ENCODE data around the gene ZNF496. TPM values are rescaled to one million over a fixed set of nuclear protein-coding genes. Genes with fewer than 3 reads are reported as not detected.

The ZNF496 gene
- total and polyA plus RNA-seq, 8 donors: 5.8 to 25.8 (median 11.9) TPM

GRCh38 chr1:247301176-247301540 lies 30.5 kb downstream of the ZNF496 start:
- TF ChIP-seq CTCF (IDR thresholded peaks at IDR 0.05): no peak
- no peak for TF ChIP-seq POLR2AphosphoS5 (IDR thresholded peaks at IDR 0.05)
- TF ChIP-seq EP300 (IDR thresholded peaks at IDR 0.05): no peak
- TF ChIP-seq POLR2A (IDR thresholded peaks at IDR 0.05): no peak
- H3K36me3 ChIP-seq: peaks cover 18 to 76% (median 71%) of the 10 kb centered on the region in 4 donors
- H3K4me1 ChIP-seq: no peaks in the 10 kb centered on the region
- 87 to 97% (median 97%) methylated on average over 17 of the region's 17 CpGs for WGBS, 5 donors
- no peak overlapping the region for H3K4me3 ChIP-seq
- intact Hi-C loops (cut with DNase I; ENCODE audit: low total_unique reads): no loop called here
- H3K27me3 ChIP-seq: no peaks in the 10 kb centered on the region
- no peaks in the 10 kb centered on the region for H3K9me3 ChIP-seq
- no peak for DNase-seq
- no peak overlapping the region for H3K27ac ChIP-seq

GRCh38 chr1:247300491-247301175 lies 31.0 kb downstream of the ZNF496 start:
- Histone ChIP-seq H3K9me3 (no peaks in the 10 kb centered on the region), H3K4me3 (no peak overlapping the region), H3K27ac (no peak overlapping the region), H3K4me1 (no peaks in the 10 kb centered on the region), H3K36me3 (peaks cover 18 to 71% (median 67%) of the 10 kb centered on the region in 4 donors), H3K27me3 (no peaks in the 10 kb centered on the region)
- TF ChIP-seq POLR2AphosphoS5 (IDR thresholded peaks at IDR 0.05) (no peak), EP300 (IDR thresholded peaks at IDR 0.05) (no peak), POLR2A (IDR thresholded peaks at IDR 0.05) (no peak), CTCF (IDR thresholded peaks at IDR 0.05) (no peak)
- WGBS, 5 donors: 97 to 98% (median 98%) methylated on average over 41 to 47 of the region's 47 CpGs
- intact Hi-C loops (cut with DNase I; ENCODE audit: low total_unique reads): no loop called here
- DNase-seq: no peak

GRCh38 chr1:247299723-247300381 lies 31.8 kb downstream of the ZNF496 start:
- H3K27ac ChIP-seq: no peak overlapping the region
- peaks cover 18 to 63% (median 59%) of the 10 kb centered on the region in 4 donors for H3K36me3 ChIP-seq
- WGBS, 5 donors: 88 to 95% (median 92%) methylated on average over 10 to 12 of the region's 12 CpGs
- intact Hi-C loops (cut with DNase I; ENCODE audit: low total_unique reads): no loop called here
- no peaks in the 10 kb centered on the region for H3K9me3 ChIP-seq
- DNase-seq: no peak
- H3K4me1 ChIP-seq: no peaks in the 10 kb centered on the region
- TF ChIP-seq EP300 (IDR thresholded peaks at IDR 0.05) (no peak), POLR2AphosphoS5 (IDR thresholded peaks at IDR 0.05) (no peak), POLR2A (IDR thresholded peaks at IDR 0.05) (no peak), CTCF (IDR thresholded peaks at IDR 0.05) (no peak)
- no peaks in the 10 kb centered on the region for H3K27me3 ChIP-seq
- no peak overlapping the region for H3K4me3 ChIP-seq

GRCh38 chr1:247298701-247299100 lies 33.0 kb downstream of the ZNF496 start:
- no peaks in the 10 kb centered on the region for H3K4me1 ChIP-seq
- intact Hi-C loops (cut with DNase I; ENCODE audit: low total_unique reads): no loop called here
- no peak for DNase-seq
- 77 to 82% (median 81%) methylated on average over 4 of the region's 4 CpGs for WGBS, 5 donors
- peaks cover 18 to 52% (median 48%) of the 10 kb centered on the region in 4 donors for H3K36me3 ChIP-seq
- TF ChIP-seq EP300 (IDR thresholded peaks at IDR 0.05) (no peak), POLR2AphosphoS5 (IDR thresholded peaks at IDR 0.05) (no peak), CTCF (IDR thresholded peaks at IDR 0.05) (no peak), POLR2A (IDR thresholded peaks at IDR 0.05) (no peak)
- H3K27ac ChIP-seq: no peak overlapping the region
- no peak overlapping the region for H3K4me3 ChIP-seq
- no peaks in the 10 kb centered on the region for H3K27me3 ChIP-seq
- no peaks in the 10 kb centered on the region for H3K9me3 ChIP-seq
